ENCODE data around the gene FMN1. TPM values are rescaled to one million over a fixed set of nuclear protein-coding genes. Genes with fewer than 3 reads are reported as not detected.
A peak's percentile ranks its signal among the peaks of the same experiment; 100 is the strongest.

The FMN1 gene
- total RNA-seq, 4 donors from 2014 or later = 12.6 to 52.2 (median 20.1) TPM

DNA sequence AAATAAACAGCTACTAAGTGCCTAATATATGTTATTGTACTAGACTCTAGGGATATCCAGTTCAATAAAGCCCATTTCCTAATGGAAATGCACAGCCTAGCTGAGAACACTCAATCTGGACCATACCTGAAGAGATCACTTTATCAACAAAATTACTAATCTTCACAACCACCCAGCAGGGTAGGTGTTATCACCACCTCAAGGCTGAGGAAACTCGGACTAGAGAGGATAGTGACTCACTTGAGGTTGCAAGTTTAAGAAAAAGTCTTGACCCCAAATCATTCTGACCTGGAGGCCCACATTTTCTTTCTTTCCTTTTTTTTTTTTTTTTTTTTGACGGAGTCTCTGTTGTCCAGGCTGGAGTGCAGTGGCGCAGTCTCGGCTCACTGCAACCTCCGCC is 3.1 kb upstream of the FMN1 start:
- H3K4me3 ChIP-seq (ENCODE audit: low read depth, poor library complexity, severe bottlenecking) = no peak overlapping the region
- WGBS, 2 donors = 92 to 94% methylated on average over 5 of the region's 5 CpGs
- intact Hi-C loops (cut with DNase I; ENCODE audit: low total_unique reads) = no loop called here
- TF ChIP-seq, protein P1, sequence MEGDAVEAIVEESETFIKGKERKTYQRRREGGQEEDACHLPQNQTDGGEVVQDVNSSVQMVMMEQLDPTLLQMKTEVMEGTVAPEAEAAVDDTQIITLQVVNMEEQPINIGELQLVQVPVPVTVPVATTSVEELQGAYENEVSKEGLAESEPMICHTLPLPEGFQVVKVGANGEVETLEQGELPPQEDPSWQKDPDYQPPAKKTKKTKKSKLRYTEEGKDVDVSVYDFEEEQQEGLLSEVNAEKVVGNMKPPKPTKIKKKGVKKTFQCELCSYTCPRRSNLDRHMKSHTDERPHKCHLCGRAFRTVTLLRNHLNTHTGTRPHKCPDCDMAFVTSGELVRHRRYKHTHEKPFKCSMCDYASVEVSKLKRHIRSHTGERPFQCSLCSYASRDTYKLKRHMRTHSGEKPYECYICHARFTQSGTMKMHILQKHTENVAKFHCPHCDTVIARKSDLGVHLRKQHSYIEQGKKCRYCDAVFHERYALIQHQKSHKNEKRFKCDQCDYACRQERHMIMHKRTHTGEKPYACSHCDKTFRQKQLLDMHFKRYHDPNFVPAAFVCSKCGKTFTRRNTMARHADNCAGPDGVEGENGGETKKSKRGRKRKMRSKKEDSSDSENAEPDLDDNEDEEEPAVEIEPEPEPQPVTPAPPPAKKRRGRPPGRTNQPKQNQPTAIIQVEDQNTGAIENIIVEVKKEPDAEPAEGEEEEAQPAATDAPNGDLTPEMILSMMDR (IDR thresholded peaks at IDR 0.05) = no peak
- TF ChIP-seq POLR2A (IDR thresholded peaks at IDR 0.05) = no peak
- no peak for DNase-seq (ENCODE audit: low spot score in 2 of 2)

DNA sequence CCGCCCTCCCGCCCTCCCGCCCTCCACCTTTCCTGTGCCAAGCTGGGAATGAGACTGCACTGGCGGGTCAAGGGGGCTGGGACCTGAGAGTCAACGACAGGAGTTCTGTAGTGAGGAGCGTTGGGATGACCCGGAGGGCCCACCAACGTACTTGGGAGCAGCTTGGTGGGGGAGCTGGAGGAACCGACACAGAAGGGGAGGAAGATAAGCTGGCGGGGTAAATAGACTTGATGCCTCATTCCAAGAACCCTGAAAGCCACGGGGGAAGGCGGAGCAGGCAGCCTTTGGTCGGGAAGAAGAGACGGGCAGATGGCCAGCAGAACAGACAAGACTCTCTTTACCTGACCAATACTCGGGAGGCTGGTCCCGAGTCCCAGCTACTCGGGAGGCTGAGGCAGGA is 277 bp downstream of the FMN1 start:
- TF ChIP-seq, protein P1 (IDR thresholded peaks at IDR 0.05) = no peak
- TF ChIP-seq POLR2A (IDR thresholded peaks at IDR 0.05) = no peak
- intact Hi-C loops (cut with DNase I; ENCODE audit: low total_unique reads) = no loop called here
- peak overlapping the region; percentile 47 for H3K4me3 ChIP-seq (ENCODE audit: low read depth, poor library complexity, severe bottlenecking)
- WGBS, 2 donors = 7 to 22% methylated on average over 17 of the region's 17 CpGs
- DNase-seq (ENCODE audit: low spot score in 2 of 2) = no peak

DNA sequence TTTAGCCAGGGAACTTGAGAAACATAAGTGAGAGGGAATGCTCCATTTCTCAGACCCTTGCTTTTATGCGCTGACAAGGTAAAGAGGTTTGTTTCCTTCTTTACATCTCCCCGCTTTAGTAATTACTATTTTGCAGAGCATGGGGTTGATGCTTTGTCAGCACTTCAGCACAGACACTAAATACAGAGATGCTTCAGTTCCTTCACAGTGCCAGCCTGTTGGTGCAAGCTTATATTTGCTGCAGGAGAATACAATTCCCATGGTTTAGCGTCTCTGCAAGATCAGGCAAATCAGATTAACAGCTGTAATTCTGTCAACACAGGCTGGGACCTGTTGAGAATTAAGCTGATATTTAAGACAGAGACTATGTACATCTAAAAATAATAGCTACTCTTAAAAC is 2.9 kb downstream of the FMN1 start:
- intact Hi-C loops (cut with DNase I; ENCODE audit: low total_unique reads) = no loop called here
- no peak overlapping the region for H3K4me3 ChIP-seq (ENCODE audit: low read depth, poor library complexity, severe bottlenecking)
- TF ChIP-seq POLR2A (IDR thresholded peaks at IDR 0.05) = no peak
- TF ChIP-seq, protein P1 (IDR thresholded peaks at IDR 0.05) = no peak
- 43 to 46% methylated on average over 3 of the region's 3 CpGs for WGBS, 2 donors
- DNase-seq (ENCODE audit: low spot score in 2 of 2) = no peak

DNA sequence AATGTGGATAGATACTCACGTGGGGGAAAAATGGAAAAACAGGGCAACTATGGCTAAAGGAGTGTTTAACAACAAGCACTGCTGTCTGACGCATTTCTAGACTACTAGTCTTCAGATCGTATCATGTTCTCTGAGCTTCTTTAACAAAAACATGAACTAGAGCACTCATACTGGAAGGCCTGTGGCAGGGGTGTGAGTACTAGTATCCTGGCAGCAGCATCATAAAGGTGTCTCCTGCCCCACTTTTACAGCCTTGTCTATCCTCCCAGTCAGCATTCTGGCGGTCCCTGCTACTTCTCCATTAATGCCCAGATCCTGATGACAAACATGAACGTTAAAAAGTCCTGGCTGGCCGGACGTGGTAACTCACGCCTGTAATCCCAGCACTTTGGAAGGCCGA is 4.0 kb downstream of the FMN1 start:
- H3K4me3 ChIP-seq (ENCODE audit: low read depth, poor library complexity, severe bottlenecking) = no peak overlapping the region
- intact Hi-C loops (cut with DNase I; ENCODE audit: low total_unique reads) = no loop called here
- TF ChIP-seq, protein P1 (IDR thresholded peaks at IDR 0.05) = no peak
- no peak for TF ChIP-seq POLR2A (IDR thresholded peaks at IDR 0.05)
- no peak for DNase-seq (ENCODE audit: low spot score in 2 of 2)
- 65 to 78% methylated on average over 9 of the region's 9 CpGs for WGBS, 2 donors

DNA sequence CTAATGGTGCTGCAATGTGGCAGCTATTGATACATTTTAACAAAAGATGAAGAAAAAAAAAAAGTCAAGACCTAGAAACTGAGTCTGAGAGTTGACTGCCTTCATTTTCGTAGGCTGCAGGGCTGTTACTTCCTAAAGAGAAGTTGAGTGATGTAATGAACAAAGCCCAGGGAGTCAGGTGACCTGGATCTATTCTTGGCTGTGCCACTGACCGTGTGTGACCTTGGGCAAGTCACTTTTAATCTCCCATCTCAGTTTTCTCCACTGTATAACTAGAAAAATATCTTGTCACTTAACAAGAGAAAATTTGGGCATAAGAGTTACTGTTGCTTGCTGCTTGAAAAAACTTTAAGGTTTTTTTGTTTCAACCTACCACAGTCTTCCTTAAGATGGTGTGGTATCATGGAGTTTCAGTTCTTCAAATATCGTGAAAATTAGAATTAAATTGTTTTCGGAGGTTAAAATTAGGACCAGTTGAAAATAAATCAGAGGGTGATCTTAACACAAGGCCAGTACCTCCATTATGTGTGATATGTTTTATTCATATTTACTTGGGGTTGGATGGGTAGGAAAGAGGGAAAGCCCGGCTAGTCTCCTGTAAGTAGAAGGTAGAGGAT is 5.8 kb downstream of the FMN1 start:
- H3K4me3 ChIP-seq (ENCODE audit: low read depth, poor library complexity, severe bottlenecking) = no peak overlapping the region
- TF ChIP-seq, protein P1 (IDR thresholded peaks at IDR 0.05) = no peak
- TF ChIP-seq POLR2A (IDR thresholded peaks at IDR 0.05) = no peak
- intact Hi-C loops (cut with DNase I; ENCODE audit: low total_unique reads) = no loop called here
- DNase-seq (ENCODE audit: low spot score in 2 of 2) = no peak
- 84% methylated on average over 5 of the region's 5 CpGs for WGBS, 2 donors

DNA sequence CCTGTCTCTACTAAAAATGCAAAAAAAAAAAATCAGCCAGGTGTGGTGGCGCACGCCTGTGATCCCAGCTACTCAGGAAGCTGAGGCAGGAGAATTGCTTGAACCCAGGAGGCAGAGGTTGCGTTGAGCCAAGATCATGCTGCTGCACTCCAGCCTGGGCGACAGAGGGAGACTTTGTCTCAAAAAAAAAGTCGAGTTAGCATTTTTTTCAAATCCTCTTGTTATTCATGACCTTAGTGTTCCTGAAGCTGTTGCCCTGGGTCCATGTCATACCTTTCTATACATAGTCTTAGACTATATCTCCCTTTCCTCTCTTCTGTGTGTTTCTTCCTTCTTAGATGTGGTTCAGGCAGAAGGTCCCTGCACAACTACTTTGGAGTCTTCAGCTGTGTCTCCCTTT is 6.4 kb downstream of the FMN1 start:
- 74 to 86% methylated on average over 5 of the region's 5 CpGs for WGBS, 2 donors
- TF ChIP-seq, protein P1 (IDR thresholded peaks at IDR 0.05) = no peak
- TF ChIP-seq POLR2A (IDR thresholded peaks at IDR 0.05) = no peak
- no peak for DNase-seq (ENCODE audit: low spot score in 2 of 2)
- intact Hi-C loops (cut with DNase I; ENCODE audit: low total_unique reads) = no loop called here
- H3K4me3 ChIP-seq (ENCODE audit: low read depth, poor library complexity, severe bottlenecking) = no peak overlapping the region
